Bronchial epithelial cell (primary cell): ENCODE data around the gene GPRC5A. TPM values are rescaled to one million over a fixed set of nuclear protein-coding genes. Genes with fewer than 3 reads are reported as not detected.

Experiments used
- DNase-seq: peaks from one replicate; pipeline ENCODE4 v3.0.0-alpha.2; 2010; ENCODE audit warnings: low read depth
- FAIRE-seq: peaks from 2 replicates; lab custom pipeline; 2011; peaks lifted over from hg19 to GRCh38; lab: Jason Lieb, UNC
- H3K27me3 ChIP-seq: 2 replicates; pipeline ENCODE4 v1.5.1; 2011; ENCODE audit warnings: low read length; ENCODE audit not compliant: control insufficient read depth, insufficient read depth
- H3K36me3 ChIP-seq: 2 replicates; pipeline ENCODE4 v1.5.1; 2011; ENCODE audit warnings: low read length; ENCODE audit not compliant: control insufficient read depth, insufficient read depth
- H3K4me3 ChIP-seq: 2 replicates; pipeline ENCODE4 v1.5.1; 2011; ENCODE audit warnings: mild to moderate bottlenecking, low read depth, low read length, control low read depth
- total RNA-seq: library from RNA; depleted of rRNA; stranded (reverse); fragments of >200 nt; gene quantifications from 2 replicates; pipeline ENCODE4 v1.2.1, GENCODE V29; 2014
- TF ChIP-seq, protein P1 (sequence below): IDR thresholded peaks from 2 replicates; pipeline ENCODE4 v1.5.1; 2011; ENCODE audit warnings: mild to moderate bottlenecking, moderate library complexity, low read length, control low read depth, inconsistent platforms; ENCODE audit not compliant: insufficient read depth, severe bottlenecking

GPRC5A gene
- total RNA-seq, 1 donor from 2014 or later: 16.1 TPM

DNA sequence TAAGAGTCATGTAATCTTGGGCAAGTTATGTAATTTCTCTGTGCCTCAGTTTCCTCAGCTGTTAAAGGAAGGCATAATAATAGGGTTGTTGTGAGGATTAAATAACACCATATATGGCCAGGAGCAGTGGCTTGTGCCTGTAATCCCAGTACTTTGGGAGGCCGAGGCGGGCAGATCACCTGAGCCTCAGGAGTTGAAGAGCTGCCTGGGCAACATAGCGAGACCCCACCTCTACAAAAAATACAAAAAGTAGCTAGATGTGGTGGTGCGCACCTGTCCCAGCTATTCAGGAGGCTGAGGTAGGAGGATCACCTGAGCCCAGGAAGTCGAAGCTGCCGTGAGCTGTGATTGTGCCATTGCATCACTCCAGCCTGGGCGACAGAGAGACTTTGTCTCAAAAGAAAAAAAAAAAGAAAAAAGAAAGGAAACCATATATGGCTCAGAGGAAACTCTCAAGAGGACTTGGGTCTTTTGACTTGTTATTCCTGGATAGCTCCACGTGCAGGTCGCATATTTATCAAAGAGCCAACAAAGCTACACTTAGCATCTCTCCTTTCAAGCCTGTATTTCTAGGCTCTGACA, 6.9 kb downstream of the GPRC5A start:
- TF ChIP-seq, protein P1, sequence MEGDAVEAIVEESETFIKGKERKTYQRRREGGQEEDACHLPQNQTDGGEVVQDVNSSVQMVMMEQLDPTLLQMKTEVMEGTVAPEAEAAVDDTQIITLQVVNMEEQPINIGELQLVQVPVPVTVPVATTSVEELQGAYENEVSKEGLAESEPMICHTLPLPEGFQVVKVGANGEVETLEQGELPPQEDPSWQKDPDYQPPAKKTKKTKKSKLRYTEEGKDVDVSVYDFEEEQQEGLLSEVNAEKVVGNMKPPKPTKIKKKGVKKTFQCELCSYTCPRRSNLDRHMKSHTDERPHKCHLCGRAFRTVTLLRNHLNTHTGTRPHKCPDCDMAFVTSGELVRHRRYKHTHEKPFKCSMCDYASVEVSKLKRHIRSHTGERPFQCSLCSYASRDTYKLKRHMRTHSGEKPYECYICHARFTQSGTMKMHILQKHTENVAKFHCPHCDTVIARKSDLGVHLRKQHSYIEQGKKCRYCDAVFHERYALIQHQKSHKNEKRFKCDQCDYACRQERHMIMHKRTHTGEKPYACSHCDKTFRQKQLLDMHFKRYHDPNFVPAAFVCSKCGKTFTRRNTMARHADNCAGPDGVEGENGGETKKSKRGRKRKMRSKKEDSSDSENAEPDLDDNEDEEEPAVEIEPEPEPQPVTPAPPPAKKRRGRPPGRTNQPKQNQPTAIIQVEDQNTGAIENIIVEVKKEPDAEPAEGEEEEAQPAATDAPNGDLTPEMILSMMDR: no peak
- Histone ChIP-seq H3K27me3 (no peaks in the 10 kb centered on the region), H3K4me3 (no peak overlapping the region), H3K36me3 (no peaks in the 10 kb centered on the region)
- DNase-seq (no peak), FAIRE-seq (no peak)

DNA sequence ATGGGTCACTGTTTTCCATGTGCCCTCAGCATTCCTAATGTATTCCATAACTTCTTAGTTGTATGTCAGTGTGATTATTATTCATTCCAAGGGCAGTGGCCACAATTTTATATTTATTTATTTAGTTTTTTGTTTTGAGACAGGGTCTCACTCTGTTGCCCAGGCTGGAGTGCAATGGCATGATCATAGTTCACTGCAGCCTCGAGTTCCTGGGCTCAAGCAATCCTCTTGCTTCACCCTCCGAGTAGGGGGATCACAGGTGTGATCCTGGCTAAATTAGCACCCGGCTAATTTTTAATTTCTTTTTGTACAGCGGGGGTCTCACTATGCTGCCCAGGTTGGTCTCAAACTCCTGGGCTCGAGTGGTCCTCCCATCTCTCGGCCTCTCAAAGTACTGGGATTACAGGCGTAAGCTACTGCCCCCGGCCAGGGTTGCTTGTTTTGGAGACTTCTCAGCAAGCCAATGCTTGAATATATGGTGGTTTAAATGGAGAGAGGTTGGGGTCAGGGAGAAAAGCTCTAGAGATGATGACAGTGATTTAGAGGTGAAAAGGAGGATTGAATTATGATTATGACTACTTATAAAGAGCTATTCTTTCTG, 7.6 kb downstream of the GPRC5A start:
- no peaks in the 10 kb centered on the region for H3K27me3 ChIP-seq
- H3K36me3 ChIP-seq: no peaks in the 10 kb centered on the region
- DNase-seq (no peak), FAIRE-seq (no peak)
- TF ChIP-seq, protein P1: no peak
- H3K4me3 ChIP-seq: no peak overlapping the region

DNA sequence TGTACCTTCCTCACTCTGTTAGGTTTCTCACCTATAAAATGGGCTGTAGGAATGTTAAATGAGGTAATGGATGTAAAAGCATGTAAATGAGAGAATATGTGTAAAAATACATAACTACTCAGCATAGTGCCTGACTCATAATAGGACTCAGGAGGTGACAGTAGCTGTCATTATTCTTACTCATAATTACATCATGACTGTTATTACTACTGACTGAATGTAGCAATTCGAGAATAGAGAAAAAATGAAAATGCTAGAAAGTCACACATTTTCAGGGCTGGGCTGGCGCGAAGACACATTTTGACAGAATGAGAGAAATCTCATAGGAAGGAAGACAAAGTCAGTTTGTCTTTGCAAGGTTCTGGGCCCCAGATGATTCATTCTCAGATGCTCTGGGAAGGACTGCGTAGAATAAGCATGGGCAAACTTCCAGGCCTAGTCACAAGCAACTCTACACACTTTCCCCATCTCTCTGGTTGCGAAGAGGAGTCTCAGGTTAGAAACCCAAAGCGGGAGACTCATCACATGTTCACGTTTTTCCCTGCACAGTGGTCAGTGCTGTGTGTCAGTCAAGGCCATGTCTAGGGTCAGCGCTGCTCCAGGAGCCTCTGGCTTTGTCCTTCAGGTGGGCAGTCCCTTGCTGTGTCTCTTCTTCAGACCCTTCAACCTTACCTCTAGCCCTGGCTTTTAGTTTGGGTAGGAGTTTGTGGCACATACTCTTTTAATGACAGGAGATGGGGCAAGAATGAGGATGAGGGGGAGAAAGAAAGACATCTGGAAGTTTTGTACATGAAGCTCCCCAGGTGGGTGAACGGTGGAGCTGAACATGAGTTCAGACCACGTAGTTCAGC, 8.4 kb downstream of the GPRC5A start:
- no peak overlapping the region for H3K4me3 ChIP-seq
- FAIRE-seq: peak; percentile 82
- peak; percentile 95 for DNase-seq
- H3K36me3 ChIP-seq: peaks cover 1% of the 10 kb centered on the region
- TF ChIP-seq, protein P1: no peak
- no peaks in the 10 kb centered on the region for H3K27me3 ChIP-seq

DNA sequence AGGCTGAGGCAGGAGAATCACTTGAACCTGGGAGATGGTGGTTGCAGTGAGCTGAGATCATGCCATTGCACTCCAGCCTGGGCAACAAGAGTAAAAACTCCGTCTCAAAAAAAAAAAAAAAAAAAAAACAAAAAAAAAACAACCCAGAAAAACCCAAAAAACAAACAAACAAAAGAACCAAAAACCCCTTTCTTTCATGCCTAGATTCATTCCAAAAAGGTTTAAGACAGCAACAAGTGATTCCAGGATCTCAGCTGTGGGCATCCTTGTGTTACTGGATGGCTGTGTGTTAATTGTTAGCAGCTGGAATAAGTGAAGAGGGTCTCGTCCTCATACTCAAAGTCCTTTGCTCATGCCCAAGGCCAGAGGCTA, 9.4 kb downstream of the GPRC5A start:
- no peak for FAIRE-seq
- Histone ChIP-seq H3K36me3 (peaks cover 1% of the 10 kb centered on the region), H3K27me3 (no peaks in the 10 kb centered on the region), H3K4me3 (no peak overlapping the region)
- TF ChIP-seq, protein P1: no peak
- DNase-seq: no peak

DNA sequence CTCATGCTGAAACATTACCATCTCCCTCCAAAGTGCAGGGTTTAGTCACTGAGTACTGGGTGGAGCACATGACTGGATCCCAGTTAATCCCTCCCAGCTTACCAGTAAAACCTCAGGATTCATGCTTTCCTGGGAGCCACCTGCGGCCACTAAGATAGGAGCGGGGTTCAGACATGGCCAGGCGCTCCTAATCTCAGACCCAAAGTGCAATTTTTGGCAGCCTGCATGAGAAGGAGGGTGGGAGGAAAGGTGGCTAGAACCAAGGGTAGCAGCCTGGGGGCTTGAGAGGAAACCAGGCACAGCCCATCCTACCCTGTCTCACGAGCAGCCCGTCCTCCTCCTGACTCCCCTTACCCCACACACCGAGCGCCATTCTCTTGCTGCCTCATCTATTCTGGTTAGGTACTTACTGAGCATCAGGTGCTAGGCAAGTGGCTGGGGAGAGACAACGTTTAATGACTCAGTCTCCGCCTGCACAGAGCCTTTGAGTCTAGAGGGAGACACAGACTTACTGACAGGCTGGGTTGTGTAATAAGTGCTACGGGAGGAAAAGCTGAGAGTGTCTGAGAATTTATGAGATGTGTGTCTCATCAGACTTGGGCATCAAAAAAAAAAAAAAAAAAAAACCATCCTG, 9.9 kb downstream of the GPRC5A start:
- DNase-seq: peak; percentile 97
- no peak overlapping the region for H3K4me3 ChIP-seq

More for the DNA sequence above, 9.9 kb downstream of the GPRC5A start:
- Histone ChIP-seq H3K36me3 (peaks cover 1% of the 10 kb centered on the region), H3K27me3 (no peaks in the 10 kb centered on the region)
- peak; percentile 90 for FAIRE-seq
- TF ChIP-seq, protein P1: no peak
